ENCODE measurements around the gene GCAT.

Gene GCAT

GRCh38 chr22:37777122-37777687, 30.5 kb upstream of the GCAT start:
- POLR2A ChIA-PET, result interaction anchor here (1.8 kb wide), 1 partner anchor 30 kb away, joined by 6 read pairs; the partner anchor contains the start of gene GCAT
- TF ChIP-seq ZNF384 (IDR thresholded peaks at IDR 0.05) (peak; percentile 69), NFRKB (IDR thresholded peaks at IDR 0.05) (no peak), SP1 (IDR thresholded peaks at IDR 0.05) (no peak), L3MBTL2 (conservative IDR thresholded peaks at IDR 0.05) (peak; percentile 43; the same call in 1 of the 2 replicates)
- CTCF ChIA-PET, result no interaction called here
- no peak for DNase-seq (ENCODE audit: extremely low spot score)

- CTCF ChIA-PET, result interaction anchor here (1.1 kb wide), 1 partner anchor 14 kb away, joined by 4 read pairs; no protein-coding TSS in a partner anchor
- POLR2A ChIA-PET, result no interaction called here
- TF ChIP-seq ELF4 (IDR thresholded peaks at IDR 0.05) (no peak), TARDBP (IDR thresholded peaks at IDR 0.05) (no peak), CTBP1 (IDR thresholded peaks at IDR 0.05; ENCODE audit: borderline replicate concordance) (no peak), BHLHE40 (IDR thresholded peaks at IDR 0.05; ENCODE audit: borderline replicate concordance) (no peak), SUZ12 (IDR thresholded peaks at IDR 0.05) (no peak), FOXM1 (IDR thresholded peaks at IDR 0.05; ENCODE audit: borderline replicate concordance) (no peak), HDGF (IDR thresholded peaks at IDR 0.05; ENCODE audit: borderline replicate concordance) (no peak), ARNT (IDR thresholded peaks at IDR 0.05) (no peak), SP1 (IDR thresholded peaks at IDR 0.05) (no peak), ZNF384 (IDR thresholded peaks at IDR 0.05) (no peak), LEF1 (IDR thresholded peaks at IDR 0.05; ENCODE audit: borderline replicate concordance) (no peak), L3MBTL2 (conservative IDR thresholded peaks at IDR 0.05) (no peak), NFRKB (IDR thresholded peaks at IDR 0.05) (no peak), FOXA1 (IDR thresholded peaks at IDR 0.05) (no peak)
- DNase-seq (ENCODE audit: extremely low spot score), result no peak
Measured at GRCh38 chr22:37778370-37779009, 29.2 kb upstream of the GCAT start.

GRCh38 chr22:37781434-37782059, 26.2 kb upstream of the GCAT start:
- ChIA-PET POLR2A (interaction anchor here (0.8 to 1.1 kb wide), 2 partner anchors 23 to 26 kb away, joined by 3 to 6 read pairs; partner anchors contain the start of gene GCAT), CTCF (interaction anchor here (1.1 to 1.7 kb wide), 3 partner anchors 11 to 19 kb away, joined by 4 to 5 read pairs (median 5); no protein-coding TSS in a partner anchor)
- DNase-seq (ENCODE audit: extremely low spot score), result peak; percentile 45
- TF ChIP-seq CTBP1 (IDR thresholded peaks at IDR 0.05; ENCODE audit: borderline replicate concordance) (no peak), HDGF (IDR thresholded peaks at IDR 0.05; ENCODE audit: borderline replicate concordance) (no peak), NFRKB (IDR thresholded peaks at IDR 0.05) (no peak), ELF4 (IDR thresholded peaks at IDR 0.05) (no peak), TARDBP (IDR thresholded peaks at IDR 0.05) (no peak), LEF1 (IDR thresholded peaks at IDR 0.05; ENCODE audit: borderline replicate concordance) (no peak), FOXK2 (IDR thresholded peaks at IDR 0.05) (no peak)

DNA sequence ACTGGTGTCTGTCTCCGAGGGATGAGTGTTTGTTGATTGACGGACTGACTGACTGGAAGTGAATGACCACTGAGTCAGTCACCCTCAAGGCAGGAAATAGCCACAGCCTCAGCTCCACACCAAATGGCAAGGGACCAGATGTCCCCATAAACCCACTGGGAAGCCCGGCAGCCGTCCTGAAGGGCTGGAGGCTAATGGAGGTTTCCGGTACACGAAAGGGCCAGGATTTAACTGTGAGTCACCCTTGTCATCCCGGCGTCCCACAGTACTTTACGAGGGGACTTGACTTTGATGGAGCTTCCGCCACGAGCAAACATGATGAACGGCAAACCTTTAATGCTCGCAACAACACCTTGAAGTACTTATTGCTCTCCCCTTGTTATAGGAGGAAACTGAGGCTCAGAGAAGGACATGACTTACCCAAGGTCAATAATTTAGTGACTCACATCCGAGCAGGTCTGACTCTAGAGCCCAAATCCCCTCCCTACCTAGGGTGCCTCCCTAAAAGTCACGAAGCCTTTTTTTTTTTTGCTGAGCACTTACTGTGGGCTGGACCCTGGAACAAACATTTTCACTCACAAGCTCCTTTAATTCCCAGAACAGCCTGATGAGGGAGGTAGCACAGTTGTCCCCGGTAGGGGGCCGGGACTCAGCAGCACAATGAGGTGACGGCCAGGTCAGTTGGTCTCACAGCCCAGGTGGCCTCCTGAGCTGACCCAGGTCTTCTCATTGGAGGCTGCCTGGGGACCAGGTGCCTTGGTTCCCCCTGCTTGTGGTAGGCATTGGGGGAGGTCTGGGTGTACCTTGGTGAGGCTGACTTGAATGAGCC, 25.2 kb upstream of the GCAT start:
- no peak for DNase-seq (ENCODE audit: extremely low spot score)
- TF ChIP-seq BHLHE40 (IDR thresholded peaks at IDR 0.05; ENCODE audit: borderline replicate concordance) (no peak), HDGF (IDR thresholded peaks at IDR 0.05; ENCODE audit: borderline replicate concordance) (no peak), FOXK2 (IDR thresholded peaks at IDR 0.05) (no peak), LEF1 (IDR thresholded peaks at IDR 0.05; ENCODE audit: borderline replicate concordance) (no peak), L3MBTL2 (conservative IDR thresholded peaks at IDR 0.05) (no peak), ELF4 (IDR thresholded peaks at IDR 0.05) (no peak), TARDBP (IDR thresholded peaks at IDR 0.05) (no peak), FOXM1 (IDR thresholded peaks at IDR 0.05; ENCODE audit: borderline replicate concordance) (no peak), SUZ12 (IDR thresholded peaks at IDR 0.05) (no peak), PKNOX1 (IDR thresholded peaks at IDR 0.05) (no peak), ZNF384 (IDR thresholded peaks at IDR 0.05) (no peak), NFRKB (IDR thresholded peaks at IDR 0.05) (no peak), FOXA1 (IDR thresholded peaks at IDR 0.05) (no peak), CTBP1 (IDR thresholded peaks at IDR 0.05; ENCODE audit: borderline replicate concordance) (no peak), SP1 (IDR thresholded peaks at IDR 0.05) (no peak), ARNT (IDR thresholded peaks at IDR 0.05) (no peak)
- POLR2A ChIA-PET, result interaction anchor here (0.6 to 1.1 kb wide), 3 partner anchors 22 to 124 kb away, joined by 3 to 6 read pairs (median 4); partner anchors contain the start of gene PDXP
- CTCF ChIA-PET, result interaction anchor here (0.6 to 1.5 kb wide), 4 partner anchors 9 to 1027 kb away, joined by 3 to 5 read pairs (median 3); no protein-coding TSS in a partner anchor

GRCh38 chr22:37784829-37785495, 22.8 kb upstream of the GCAT start:
- DNase-seq (ENCODE audit: extremely low spot score), result no peak
- TF ChIP-seq TARDBP (IDR thresholded peaks at IDR 0.05) (no peak), PKNOX1 (IDR thresholded peaks at IDR 0.05) (no peak), FOXK2 (IDR thresholded peaks at IDR 0.05) (no peak), CTBP1 (IDR thresholded peaks at IDR 0.05; ENCODE audit: borderline replicate concordance) (no peak), SUZ12 (IDR thresholded peaks at IDR 0.05) (no peak), ZNF384 (IDR thresholded peaks at IDR 0.05) (no peak), BHLHE40 (IDR thresholded peaks at IDR 0.05; ENCODE audit: borderline replicate concordance) (no peak), SP1 (IDR thresholded peaks at IDR 0.05) (no peak), L3MBTL2 (conservative IDR thresholded peaks at IDR 0.05) (no peak), HDGF (IDR thresholded peaks at IDR 0.05; ENCODE audit: borderline replicate concordance) (no peak), FOXM1 (IDR thresholded peaks at IDR 0.05; ENCODE audit: borderline replicate concordance) (no peak)
- CTCF ChIA-PET, result no interaction called here
- POLR2A ChIA-PET, result no interaction called here

All from HEK293T (cell line).